Body of pancreas (tissue), 4 donors: Measurements from ENCODE around the gene ZNF202. TPM values are rescaled to one million over a fixed set of nuclear protein-coding genes. Genes with fewer than 3 reads are reported as not detected.

ENCODE experiments used
- ATAC-seq: fragments of 150-250 bp; one replicate; pipeline ENCODE4 v1.9.1; 2016
- DNase-seq, 4 donors: peaks; one replicate each; pipeline ENCODE4 v3.0.0-alpha.2; 2019
- H3K27ac ChIP-seq, 4 donors: fragments of 200-600 bp; sonication (generic); 1 replicate in 3 of 4; 2 replicates in 1 of 4; pipeline versions ENCODE4 v1.5.1 to v1.6.1; 2016 to 2019; ENCODE audit warnings: mild to moderate bottlenecking in 1 of 4, mixed read lengths in 1 of 4, moderate library complexity in 1 of 4
- H3K27me3 ChIP-seq, 2 donors: fragments of 200-600 bp; sonication (generic); one replicate each; pipeline ENCODE4 v1.6.0; 2016; ENCODE audit warnings: mild to moderate bottlenecking in 1 of 2
- H3K36me3 ChIP-seq, 2 donors: fragments of 200-600 bp; sonication (generic); replicated peaks in 1 of 2; 2 replicates each; pipeline ENCODE4 v1.5.1; 2016; ENCODE audit warnings: low read depth in 2 of 2; ENCODE audit not compliant: insufficient read depth in 1 of 2
- H3K4me1 ChIP-seq: fragments of 200-600 bp; sonication (generic); one replicate; pipeline ENCODE4 v1.6.0; 2016
- H3K4me3 ChIP-seq, 2 donors: fragments of 200-600 bp; sonication (generic); 1 replicate in 1 of 2; 2 replicates in 1 of 2; pipeline ENCODE4 v1.5.1; 2016 to 2019
- H3K9me3 ChIP-seq, 3 donors: fragments of 200-600 bp; sonication (generic); 1 replicate in 2 of 3; 2 replicates in 1 of 3; pipeline ENCODE4 v1.5.1; 2016
- POLR2A ChIP-seq, 3 donors: fragments of 450-650 bp; IDR thresholded peaks; one replicate each; pipeline ENCODE4 v1.6.1; 2016; ENCODE audit warnings: antibody characterized with exemption in 3 of 3, mild to moderate bottlenecking in 2 of 3
- WGBS, 2 donors: methylation state at CpG; one replicate each; pipeline ENCODE4 v1.1.5; 2017; 5-methylcytosine and 5-hydroxymethylcytosine counted together
- intact Hi-C: fragments of 100-400 bp; cut with DNase I; formaldehyde crosslinking; loops from one replicate; pipeline ENCODE4 v1.15.1; 2023
- total RNA-seq, 2 donors: library from RNA; depleted of rRNA; stranded (reverse); fragments of >200 nt; gene quantifications; one replicate each; pipeline ENCODE4 v1.1.0, GENCODE V29; 2016
- TF ChIP-seq, protein P1 (sequence below), 7 experiments: fragments of 450-650 bp in 4 of 7; fragments of 200-600 bp in 3 of 7; sonication (generic) in 3 of 7; IDR thresholded peaks; one replicate each; pipeline ENCODE4 v1.5.1; 2016 to 2019; ENCODE audit warnings: antibody characterized with exemption in 7 of 7

The ZNF202 gene
- total RNA-seq, 2 donors from 2014 or later: 11.5 to 15.3 TPM

DNA sequence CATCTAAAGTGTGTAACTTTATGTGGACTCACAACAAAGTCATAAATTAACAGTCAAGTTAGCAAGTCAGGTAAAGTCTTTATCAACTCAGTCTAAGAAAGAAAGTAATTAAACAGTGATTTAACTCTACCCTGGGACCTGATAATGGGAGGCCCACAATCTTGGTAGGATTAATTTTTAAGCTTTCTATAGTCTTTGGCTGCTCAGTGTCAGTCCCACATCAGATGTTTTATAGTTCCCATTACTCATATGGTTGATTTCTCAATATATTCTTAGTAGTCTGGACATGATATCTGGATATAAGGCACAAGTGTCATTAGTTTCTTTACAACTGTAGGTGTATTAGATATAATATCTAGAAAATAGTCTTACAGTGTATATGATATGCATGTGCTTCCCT, 48.5 kb downstream of the ZNF202 start:
- no peak for DNase-seq
- no peak for TF ChIP-seq POLR2A (IDR thresholded peaks at IDR 0.05)
- TF ChIP-seq, protein P1, sequence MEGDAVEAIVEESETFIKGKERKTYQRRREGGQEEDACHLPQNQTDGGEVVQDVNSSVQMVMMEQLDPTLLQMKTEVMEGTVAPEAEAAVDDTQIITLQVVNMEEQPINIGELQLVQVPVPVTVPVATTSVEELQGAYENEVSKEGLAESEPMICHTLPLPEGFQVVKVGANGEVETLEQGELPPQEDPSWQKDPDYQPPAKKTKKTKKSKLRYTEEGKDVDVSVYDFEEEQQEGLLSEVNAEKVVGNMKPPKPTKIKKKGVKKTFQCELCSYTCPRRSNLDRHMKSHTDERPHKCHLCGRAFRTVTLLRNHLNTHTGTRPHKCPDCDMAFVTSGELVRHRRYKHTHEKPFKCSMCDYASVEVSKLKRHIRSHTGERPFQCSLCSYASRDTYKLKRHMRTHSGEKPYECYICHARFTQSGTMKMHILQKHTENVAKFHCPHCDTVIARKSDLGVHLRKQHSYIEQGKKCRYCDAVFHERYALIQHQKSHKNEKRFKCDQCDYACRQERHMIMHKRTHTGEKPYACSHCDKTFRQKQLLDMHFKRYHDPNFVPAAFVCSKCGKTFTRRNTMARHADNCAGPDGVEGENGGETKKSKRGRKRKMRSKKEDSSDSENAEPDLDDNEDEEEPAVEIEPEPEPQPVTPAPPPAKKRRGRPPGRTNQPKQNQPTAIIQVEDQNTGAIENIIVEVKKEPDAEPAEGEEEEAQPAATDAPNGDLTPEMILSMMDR (IDR thresholded peaks at IDR 0.05): no peak

DNA sequence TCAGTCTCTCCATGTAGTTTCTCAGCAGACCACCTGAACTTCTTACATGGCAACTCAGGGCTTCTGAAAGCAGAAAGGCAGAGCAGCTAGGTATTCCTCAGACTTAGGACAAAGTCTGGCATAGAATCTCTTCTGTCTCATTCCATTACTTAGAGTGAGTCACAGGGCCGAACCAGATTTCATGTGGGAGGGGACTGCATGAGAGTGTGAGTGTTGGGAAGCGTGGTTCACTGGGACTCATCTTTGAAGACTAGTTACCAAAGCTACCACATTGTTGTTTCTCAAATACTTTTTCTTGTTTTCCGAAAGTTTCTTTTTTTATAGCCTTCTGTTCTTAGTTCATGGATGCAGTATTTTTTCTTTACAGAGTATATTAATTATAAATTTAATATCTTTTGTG, 51.0 kb downstream of the ZNF202 start:
- no peaks in the 10 kb centered on the region for H3K9me3 ChIP-seq
- H3K27ac ChIP-seq: no peak overlapping the region
- ATAC-seq (no peak), DNase-seq (no peak)
- 68 to 70% methylated on average over 3 of the region's 3 CpGs for WGBS, 2 donors
- intact Hi-C loops: no loop called here
- TF ChIP-seq, protein P1 (IDR thresholded peaks at IDR 0.05): no peak
- no peak for TF ChIP-seq POLR2A (IDR thresholded peaks at IDR 0.05)
- no peak overlapping the region for H3K4me3 ChIP-seq
- H3K27me3 ChIP-seq: no peaks in the 10 kb centered on the region
- H3K36me3 ChIP-seq: no peaks in the 10 kb centered on the region
- H3K4me1 ChIP-seq: no peaks in the 10 kb centered on the region

More for the DNA sequence above, 48.5 kb downstream of the ZNF202 start:
- intact Hi-C loops: no loop called here
- ATAC-seq: no peak
- H3K36me3 ChIP-seq: no peaks in the 10 kb centered on the region
- H3K27me3 ChIP-seq: no peaks in the 10 kb centered on the region
- no peaks in the 10 kb centered on the region for H3K4me1 ChIP-seq
- H3K27ac ChIP-seq: no peak overlapping the region
- H3K4me3 ChIP-seq: no peak overlapping the region
- H3K9me3 ChIP-seq: no peaks in the 10 kb centered on the region

DNA sequence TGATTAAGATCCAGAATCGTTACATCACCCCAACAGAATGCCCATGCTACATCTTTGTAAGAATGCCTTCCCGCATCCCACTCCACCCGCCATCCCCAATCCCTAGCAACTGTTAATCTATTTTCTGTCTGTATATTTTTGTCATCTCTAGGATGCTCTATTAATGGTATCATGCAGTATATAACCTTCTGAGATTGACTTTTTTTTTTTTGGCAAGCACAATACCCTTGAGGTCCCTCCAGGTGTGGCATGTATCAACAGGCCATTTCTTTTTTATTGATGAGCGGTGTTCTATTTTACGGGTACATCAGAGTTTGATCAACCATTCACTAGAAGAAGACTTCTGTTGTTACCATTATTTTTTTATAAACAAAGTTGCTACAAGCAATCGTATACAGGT, 56.9 kb downstream of the ZNF202 start:
- Histone ChIP-seq H3K36me3 (no peaks in the 10 kb centered on the region), H3K27ac (no peak overlapping the region), H3K4me3 (no peak overlapping the region), H3K9me3 (no peaks in the 10 kb centered on the region), H3K4me1 (no peaks in the 10 kb centered on the region), H3K27me3 (no peaks in the 10 kb centered on the region)
- WGBS, 2 donors: 80 to 84% methylated on average over 6 of the region's 6 CpGs
- no peak for TF ChIP-seq POLR2A (IDR thresholded peaks at IDR 0.05)
- TF ChIP-seq, protein P1 (IDR thresholded peaks at IDR 0.05): no peak
- intact Hi-C loops: no loop called here
- ATAC-seq: no peak
- no peak for DNase-seq

DNA sequence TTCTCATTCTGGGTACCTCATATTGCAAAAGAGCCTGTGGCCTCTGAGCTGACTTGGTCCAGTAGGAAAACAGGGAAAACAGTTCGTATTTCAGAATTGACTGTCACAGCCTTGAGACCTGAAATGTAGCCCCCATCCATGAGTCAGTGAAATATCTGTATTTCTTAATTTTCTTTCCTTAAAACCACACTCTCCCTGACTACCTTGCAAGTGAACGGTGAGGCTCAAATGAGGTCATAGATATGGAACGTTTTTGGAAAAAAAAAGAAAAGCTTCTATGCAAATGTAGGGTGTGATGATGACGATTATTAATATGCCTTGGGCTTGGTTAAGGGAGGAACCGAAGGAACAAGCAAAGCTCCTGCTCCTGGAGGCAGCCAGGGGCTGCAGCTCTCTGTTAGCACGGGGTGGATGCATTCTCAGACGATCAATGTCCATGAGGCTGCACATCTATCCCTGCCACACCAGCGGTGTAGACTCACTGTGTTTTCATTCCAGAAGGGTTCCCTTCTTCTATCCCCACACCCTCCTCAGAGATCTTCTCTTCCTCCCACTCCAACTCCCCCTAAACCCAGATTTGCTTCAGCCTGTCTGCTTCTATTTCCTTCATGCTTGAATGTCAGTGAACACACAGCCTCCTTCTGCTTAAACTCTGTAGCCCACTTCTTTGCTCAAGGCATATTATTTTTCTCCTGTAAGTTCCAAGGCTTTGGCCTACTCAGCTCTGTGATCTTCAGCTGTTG, 57.9 kb downstream of the ZNF202 start:
- no peaks in the 10 kb centered on the region for H3K4me1 ChIP-seq
- no peak overlapping the region for H3K4me3 ChIP-seq
- no peaks in the 10 kb centered on the region for H3K9me3 ChIP-seq
- TF ChIP-seq, protein P1 (IDR thresholded peaks at IDR 0.05): no peak
- no peak for TF ChIP-seq POLR2A (IDR thresholded peaks at IDR 0.05)
- 28 to 30% methylated on average over 8 of the region's 8 CpGs for WGBS, 2 donors
- no peaks in the 10 kb centered on the region for H3K27me3 ChIP-seq
- no peaks in the 10 kb centered on the region for H3K36me3 ChIP-seq
- DNase-seq: no peak
- ATAC-seq: no peak
- no peak overlapping the region for H3K27ac ChIP-seq
- intact Hi-C loops: no loop called here
